Astrocyte (in vitro differentiated cells and primary cell): ENCODE data around the gene ERH.

Source experiments
- EZH2 ChIP-seq: IDR thresholded peaks from 2 replicates; pipeline ENCODE4 v1.6.1; 2012; ENCODE audit warnings: mild to moderate bottlenecking, low read length, inconsistent platforms; ENCODE audit not compliant: insufficient read depth
- TF ChIP-seq, protein P1 (sequence below): IDR thresholded peaks from 2 replicates; pipeline ENCODE4 v1.5.1; 2011; ENCODE audit warnings: low read depth, mild to moderate bottlenecking, inconsistent platforms, low read length, moderate library complexity; ENCODE audit not compliant: insufficient read depth

DNA sequence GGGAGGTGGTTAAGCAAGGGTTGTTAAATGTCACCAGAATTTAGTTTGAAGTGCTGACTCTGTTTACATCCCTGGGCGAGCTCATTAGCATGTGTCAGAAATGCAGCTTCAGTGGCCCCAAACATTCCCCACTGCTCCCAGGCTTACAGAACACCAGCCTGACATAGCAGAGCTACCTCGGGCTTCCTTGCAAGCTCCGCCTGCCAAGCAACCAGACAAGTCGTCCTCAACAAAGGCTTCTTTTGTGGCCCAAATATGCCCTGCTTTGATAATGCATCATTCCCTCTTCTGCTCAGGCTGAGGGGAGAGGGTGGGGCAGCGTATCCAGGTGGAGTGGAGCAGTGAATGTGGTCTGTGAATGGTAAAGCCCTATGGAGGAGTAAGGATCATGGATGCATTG, 28.0 kb downstream of the ERH start:
- TF ChIP-seq, protein P1, sequence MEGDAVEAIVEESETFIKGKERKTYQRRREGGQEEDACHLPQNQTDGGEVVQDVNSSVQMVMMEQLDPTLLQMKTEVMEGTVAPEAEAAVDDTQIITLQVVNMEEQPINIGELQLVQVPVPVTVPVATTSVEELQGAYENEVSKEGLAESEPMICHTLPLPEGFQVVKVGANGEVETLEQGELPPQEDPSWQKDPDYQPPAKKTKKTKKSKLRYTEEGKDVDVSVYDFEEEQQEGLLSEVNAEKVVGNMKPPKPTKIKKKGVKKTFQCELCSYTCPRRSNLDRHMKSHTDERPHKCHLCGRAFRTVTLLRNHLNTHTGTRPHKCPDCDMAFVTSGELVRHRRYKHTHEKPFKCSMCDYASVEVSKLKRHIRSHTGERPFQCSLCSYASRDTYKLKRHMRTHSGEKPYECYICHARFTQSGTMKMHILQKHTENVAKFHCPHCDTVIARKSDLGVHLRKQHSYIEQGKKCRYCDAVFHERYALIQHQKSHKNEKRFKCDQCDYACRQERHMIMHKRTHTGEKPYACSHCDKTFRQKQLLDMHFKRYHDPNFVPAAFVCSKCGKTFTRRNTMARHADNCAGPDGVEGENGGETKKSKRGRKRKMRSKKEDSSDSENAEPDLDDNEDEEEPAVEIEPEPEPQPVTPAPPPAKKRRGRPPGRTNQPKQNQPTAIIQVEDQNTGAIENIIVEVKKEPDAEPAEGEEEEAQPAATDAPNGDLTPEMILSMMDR = no peak
- TF ChIP-seq EZH2 = no peak
